Esophagus squamous epithelium (tissue), 5 donors: Measurements from ENCODE around the gene STX17. TPM values are rescaled to one million over a fixed set of nuclear protein-coding genes. Genes with fewer than 3 reads are reported as not detected.

Source experiments
- DNase-seq: peaks from one replicate; lab custom pipeline; 2025; lab: John Stamatoyannopoulos, UW
- H3K27ac ChIP-seq, 4 donors: fragments of 200-600 bp; sonication (generic); one replicate each; pipeline ENCODE4 v1.5.1; 2016 to 2019; ENCODE audit warnings: mild to moderate bottlenecking in 1 of 4
- H3K27me3 ChIP-seq, 4 donors: fragments of 200-600 bp; sonication (generic); 1 replicate in 3 of 4; 2 replicates in 1 of 4; pipeline versions ENCODE4 v1.5.1 to v1.6.0; 2017 to 2021; ENCODE audit warnings: antibody characterized with exemption in 1 of 4
- H3K36me3 ChIP-seq, 3 donors: fragments of 200-600 bp; sonication (generic); one replicate each; pipeline ENCODE4 v1.5.1; 2016 to 2019
- H3K4me1 ChIP-seq, 3 donors: fragments of 200-600 bp; sonication (generic); one replicate each; pipeline ENCODE4 v1.5.1; 2017 to 2019
- H3K4me3 ChIP-seq, 4 donors: fragments of 200-600 bp; sonication (generic); 1 replicate in 3 of 4; 2 replicates in 1 of 4; pipeline ENCODE4 v1.5.1; 2016 to 2019; ENCODE audit warnings: mild to moderate bottlenecking in 2 of 4, moderate library complexity in 1 of 4
- H3K9me3 ChIP-seq, 3 donors: fragments of 200-600 bp; sonication (generic); one replicate each; pipeline ENCODE4 v1.5.1; 2016 to 2019
- CTCF ChIP-seq, 6 experiments: fragments of 450-650 bp in 4 of 6; fragments of 200-600 bp in 2 of 6; sonication (generic) in 2 of 6; IDR thresholded peaks; one replicate each; pipeline ENCODE4 v1.5.1; 2016 to 2019; ENCODE audit warnings: antibody characterized with exemption in 6 of 6, mild to moderate bottlenecking in 4 of 6, moderate library complexity in 4 of 6
- POLR2A ChIP-seq, 4 donors: fragments of 450-650 bp; IDR thresholded peaks; one replicate each; pipeline ENCODE4 v1.6.1; 2017; ENCODE audit warnings: antibody characterized with exemption in 4 of 4, mild to moderate bottlenecking in 4 of 4, moderate library complexity in 3 of 4
- whole genome bisulfite sequencing, 2 donors: methylation state at CpG; one replicate each; pipeline ENCODE4 v1.1.5; 2018; 5-methylcytosine and 5-hydroxymethylcytosine counted together
- intact Hi-C: fragments of 100-400 bp; cut with DNase I; formaldehyde crosslinking; loops from one replicate; pipeline ENCODE4 v1.15.0; 2022
- total RNA-seq, 4 donors: library from RNA; depleted of rRNA; stranded (reverse); fragments of >200 nt; gene quantifications; one replicate each; pipeline ENCODE4 v1.1.0, GENCODE V29; 2016
- donor health status: DM: yes; HTN: yes; CAD: no.

STX17 gene
- total RNA-seq, 4 donors from 2014 or later = 17.5 to 35.1 (median 29.5) TPM

- Histone ChIP-seq H3K27me3 (no peaks in the 10 kb centered on the region), H3K4me3 (no peak overlapping the region), H3K27ac (no peak overlapping the region), H3K4me1 (no peaks in the 10 kb centered on the region), H3K9me3 (no peaks in the 10 kb centered on the region), H3K36me3 (no peaks in the 10 kb centered on the region)
- DNase-seq = no peak
- TF ChIP-seq CTCF (IDR thresholded peaks at IDR 0.05) = no peak
- no peak for TF ChIP-seq POLR2A (IDR thresholded peaks at IDR 0.05)
- intact Hi-C loops = no loop called here
- 42 to 59% methylated on average over 1 of the region's 1 CpG for WGBS, 2 donors
Observed at GRCh38 chr9:99885747-99886146, 20.7 kb upstream of the STX17 start.

GRCh38 chr9:99889120-99889519, 17.3 kb upstream of the STX17 start:
- Histone ChIP-seq H3K9me3 (no peaks in the 10 kb centered on the region), H3K36me3 (no peaks in the 10 kb centered on the region), H3K4me3 (no peak overlapping the region), H3K27ac (no peak overlapping the region), H3K27me3 (no peaks in the 10 kb centered on the region), H3K4me1 (no peaks in the 10 kb centered on the region)
- TF ChIP-seq CTCF (IDR thresholded peaks at IDR 0.05) (no peak), POLR2A (IDR thresholded peaks at IDR 0.05) (no peak)
- WGBS, 2 donors = 100% methylated on average over 1 of the region's 1 CpG; no CpG with 5 or more reads in 1 of the 2 donors
- no peak for DNase-seq
- intact Hi-C loops = no loop called here

GRCh38 chr9:99894826-99895225, 11.6 kb upstream of the STX17 start:
- WGBS, 2 donors = 60 to 83% methylated on average over 2 of the region's 2 CpGs
- TF ChIP-seq CTCF (IDR thresholded peaks at IDR 0.05) (no peak), POLR2A (IDR thresholded peaks at IDR 0.05) (no peak)
- Histone ChIP-seq H3K27me3 (no peaks in the 10 kb centered on the region), H3K9me3 (no peaks in the 10 kb centered on the region), H3K27ac (no peak overlapping the region), H3K36me3 (no peaks in the 10 kb centered on the region), H3K4me3 (no peak overlapping the region), H3K4me1 (no peaks in the 10 kb centered on the region)
- intact Hi-C loops = no loop called here
- DNase-seq = no peak

GRCh38 chr9:99895510-99895909, 10.9 kb upstream of the STX17 start:
- H3K27me3 ChIP-seq = no peaks in the 10 kb centered on the region
- no peaks in the 10 kb centered on the region for H3K9me3 ChIP-seq
- H3K4me3 ChIP-seq = no peak overlapping the region
- 79 to 83% methylated on average over 2 to 4 of the region's 6 CpGs for WGBS, 2 donors
- H3K36me3 ChIP-seq = no peaks in the 10 kb centered on the region
- no peak overlapping the region for H3K27ac ChIP-seq
- H3K4me1 ChIP-seq = no peaks in the 10 kb centered on the region
- DNase-seq = no peak
- intact Hi-C loops = no loop called here
- TF ChIP-seq CTCF (IDR thresholded peaks at IDR 0.05) (no peak), POLR2A (IDR thresholded peaks at IDR 0.05) (no peak)

GRCh38 chr9:99896119-99896518, 10.3 kb upstream of the STX17 start:
- Histone ChIP-seq H3K27ac (no peak overlapping the region), H3K9me3 (no peaks in the 10 kb centered on the region), H3K4me3 (no peak overlapping the region), H3K36me3 (no peaks in the 10 kb centered on the region), H3K4me1 (no peaks in the 10 kb centered on the region), H3K27me3 (no peaks in the 10 kb centered on the region)
- intact Hi-C loops = no loop called here
- no CpG with 5 or more reads among the region's 2 CpGs for WGBS, 2 donors
- TF ChIP-seq CTCF (IDR thresholded peaks at IDR 0.05) (no peak), POLR2A (IDR thresholded peaks at IDR 0.05) (no peak)
- no peak for DNase-seq
